COLO668 (cell line): ENCODE results near the gene BMP2K.

Experiments
- DNase-seq: peaks from one replicate; lab custom pipeline; 2025; ENCODE audit not compliant: unreplicated experiment; lab: John Stamatoyannopoulos, UW

BMP2K gene

DNA sequence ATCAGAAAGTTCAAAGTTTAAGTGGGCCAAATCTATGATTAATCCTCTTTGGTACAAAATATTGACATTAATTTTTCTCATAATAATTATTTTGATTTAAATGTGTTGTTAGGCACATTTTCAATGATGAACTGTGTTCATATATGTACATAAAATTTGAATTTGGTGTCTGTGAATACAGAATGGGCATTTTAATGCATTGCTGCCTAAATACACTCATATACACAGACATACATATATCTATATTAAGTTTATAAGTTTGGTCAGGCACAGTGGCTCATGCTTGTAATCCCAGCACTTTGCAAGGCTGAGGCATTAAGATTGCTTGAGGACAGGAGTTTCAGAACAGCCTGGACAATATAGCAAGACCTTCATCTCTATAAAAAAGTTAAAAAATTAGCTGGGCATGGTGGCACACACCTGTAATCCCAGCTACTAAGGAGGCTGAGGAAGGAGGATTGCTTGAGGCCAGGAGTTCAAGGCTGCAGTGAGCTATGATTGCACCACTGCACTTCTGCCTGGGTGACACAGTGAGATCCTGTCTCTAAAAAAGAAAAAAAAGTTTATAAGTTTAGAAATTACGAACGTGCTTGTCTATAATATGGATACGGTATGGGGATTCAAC is 12.3 kb upstream of the BMP2K start:
- no peak for DNase-seq

DNA sequence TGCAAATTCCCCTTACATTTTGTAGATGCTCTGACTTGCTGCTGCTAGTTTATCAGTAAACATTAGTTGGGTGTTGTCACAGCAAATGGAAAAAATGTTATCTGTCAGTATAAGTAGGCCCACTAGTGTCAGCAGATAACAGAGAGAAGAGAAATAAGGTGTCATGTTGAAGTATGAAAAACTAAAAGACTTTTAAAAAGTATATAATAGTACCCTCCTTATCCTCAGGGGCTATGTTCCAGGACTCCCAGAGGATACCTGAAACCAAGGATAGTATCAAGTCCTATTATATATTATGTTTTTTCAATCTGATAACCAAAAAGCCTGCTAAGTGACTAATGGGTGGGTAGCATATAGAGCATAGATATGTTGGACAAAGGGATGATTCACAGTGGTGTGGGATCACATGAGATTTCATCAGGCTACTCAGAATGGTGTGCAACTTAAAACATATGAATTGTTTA is 11.6 kb upstream of the BMP2K start:
- no peak for DNase-seq

DNA sequence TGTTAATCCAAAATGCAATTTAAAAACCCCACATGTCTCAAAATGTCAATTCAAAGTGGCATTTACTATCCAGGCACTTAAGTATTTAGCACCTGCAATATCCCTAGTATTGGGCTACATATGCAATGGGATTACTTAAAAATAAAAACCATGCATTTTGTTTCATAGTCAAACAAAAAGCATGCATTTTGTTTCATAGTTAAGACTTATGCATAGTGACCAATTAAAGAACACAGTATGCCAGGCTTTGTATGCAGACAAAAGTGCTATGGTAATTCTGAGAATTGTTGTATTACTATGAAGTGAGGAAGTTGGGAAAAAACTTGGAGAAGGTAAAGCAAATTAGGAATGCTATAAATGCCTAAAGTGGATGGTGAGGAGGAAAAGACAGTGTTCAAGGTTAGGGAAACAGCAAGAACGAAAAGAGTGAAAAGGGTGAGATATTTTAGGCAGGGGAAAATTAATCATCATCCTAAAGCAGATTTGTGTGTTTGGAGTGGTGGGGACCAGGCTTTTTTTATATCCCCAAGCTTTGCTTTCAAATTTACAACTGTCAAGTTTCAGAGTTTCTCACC is 10.6 kb upstream of the BMP2K start:
- no peak for DNase-seq

DNA sequence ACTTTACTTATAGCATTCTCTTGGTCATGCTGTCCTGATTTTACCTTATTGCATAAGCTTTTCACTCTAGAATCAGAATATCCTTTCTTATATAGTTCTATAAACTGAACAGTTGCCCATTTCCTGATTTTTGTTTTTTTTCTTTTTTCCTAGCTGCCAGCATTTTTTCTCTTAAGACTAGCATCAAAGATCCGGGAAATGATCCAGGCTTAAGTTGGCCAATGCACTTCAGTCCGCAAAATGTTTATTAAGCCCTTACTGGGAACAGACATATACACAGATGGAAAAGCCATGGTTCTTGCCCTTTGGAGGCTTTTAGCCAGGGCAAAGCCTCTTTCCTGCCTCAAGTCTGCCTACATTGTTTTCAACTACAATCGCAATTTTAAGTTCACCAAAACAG is 10.1 kb upstream of the BMP2K start:
- no peak for DNase-seq

GRCh38 chr4:78766650-78767049 is 9.5 kb upstream of the BMP2K start:
- no peak for DNase-seq

- DNase-seq, result no peak
These were observed 8.8 kb upstream of the BMP2K start for GRCh38 chr4:78767350-78767749.

DNA sequence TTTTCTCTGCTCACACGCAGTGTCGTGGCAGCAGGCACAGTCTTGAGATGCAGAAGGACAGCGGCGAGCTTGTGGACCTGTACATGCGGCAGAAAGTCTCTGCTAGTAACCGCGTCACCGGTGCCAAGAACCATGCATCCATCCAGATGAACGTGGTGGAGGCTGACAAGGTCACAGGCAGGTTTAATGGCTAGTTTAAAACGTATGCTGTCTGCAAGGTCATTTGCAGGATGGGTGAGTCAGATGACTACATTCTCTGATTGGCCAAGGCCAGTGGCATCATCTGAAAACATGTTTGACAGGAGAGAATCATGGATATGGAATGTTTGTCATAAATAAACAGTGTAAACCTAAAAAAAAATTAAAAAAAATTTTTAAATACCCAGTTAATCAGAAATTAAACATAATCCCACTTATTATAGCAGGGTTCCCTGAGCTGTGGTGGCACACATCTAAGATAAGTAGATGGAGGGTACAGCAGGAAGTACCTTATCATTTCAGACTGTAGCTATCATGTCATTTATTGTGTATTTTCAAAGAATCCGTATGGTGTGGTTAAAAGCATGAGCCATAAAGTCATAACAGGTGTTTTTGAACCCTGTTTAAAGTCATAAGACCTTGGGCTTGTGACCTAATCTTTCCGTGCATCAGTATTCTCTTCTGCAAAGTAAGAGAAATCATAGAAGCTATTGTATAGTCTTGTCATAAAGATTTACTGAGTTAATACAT is 7.5 kb upstream of the BMP2K start:
- no peak for DNase-seq

DNA sequence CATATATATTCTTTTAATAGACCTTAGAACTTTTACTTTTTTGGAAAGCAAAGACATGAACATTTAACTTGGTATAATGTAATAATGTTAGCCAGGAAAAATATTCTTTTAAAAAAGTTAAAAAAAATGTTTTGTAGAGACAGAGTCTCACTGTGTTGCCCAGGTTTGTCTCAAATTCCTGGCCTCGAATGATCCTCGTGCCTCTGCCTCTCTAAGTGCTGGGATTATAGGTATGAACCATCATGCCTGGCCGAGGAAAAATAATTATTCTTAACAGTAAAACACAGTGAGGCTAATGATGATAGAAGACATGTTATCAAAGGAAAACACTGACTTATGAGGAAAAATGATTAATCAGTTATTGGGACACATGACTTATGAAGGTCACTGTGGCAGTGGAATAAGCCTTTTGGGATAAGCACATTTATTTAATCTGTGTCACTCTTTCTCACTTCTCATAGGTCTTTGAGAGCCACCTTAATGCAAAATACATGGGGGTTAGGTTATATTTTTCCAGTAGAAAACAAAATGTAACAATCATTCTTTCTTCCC is 6.0 kb upstream of the BMP2K start:
- no peak for DNase-seq

DNA sequence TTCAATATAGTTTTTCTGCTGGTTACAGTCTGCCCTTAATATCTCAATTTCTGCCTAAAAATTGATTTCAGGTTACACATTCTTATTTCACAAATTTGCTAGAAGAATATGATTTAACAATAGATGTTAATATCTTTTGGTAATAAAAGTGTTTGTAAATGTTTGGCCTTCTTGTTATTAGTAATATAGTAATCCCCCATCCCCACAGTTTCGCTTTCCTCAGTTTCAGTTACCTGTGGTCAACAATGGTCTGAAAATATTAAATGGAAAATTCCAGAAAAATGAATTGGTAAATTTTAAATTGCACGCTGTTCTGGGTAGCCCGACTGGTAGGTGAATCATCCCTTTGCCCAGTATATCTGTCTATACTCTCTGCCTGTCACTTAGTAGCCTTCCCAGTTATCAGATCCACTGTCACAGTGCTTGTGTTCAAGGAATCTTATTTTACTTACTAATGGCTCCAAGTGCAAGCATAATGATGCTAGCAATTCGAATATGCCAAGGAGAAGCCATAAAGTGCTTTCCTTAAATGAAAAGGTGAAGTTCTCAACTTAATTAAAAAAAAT is 3.5 kb upstream of the BMP2K start:
- no peak for DNase-seq

GRCh38 chr4:78774417-78774816 is 1.7 kb upstream of the BMP2K start:
- DNase-seq, result no peak

DNA sequence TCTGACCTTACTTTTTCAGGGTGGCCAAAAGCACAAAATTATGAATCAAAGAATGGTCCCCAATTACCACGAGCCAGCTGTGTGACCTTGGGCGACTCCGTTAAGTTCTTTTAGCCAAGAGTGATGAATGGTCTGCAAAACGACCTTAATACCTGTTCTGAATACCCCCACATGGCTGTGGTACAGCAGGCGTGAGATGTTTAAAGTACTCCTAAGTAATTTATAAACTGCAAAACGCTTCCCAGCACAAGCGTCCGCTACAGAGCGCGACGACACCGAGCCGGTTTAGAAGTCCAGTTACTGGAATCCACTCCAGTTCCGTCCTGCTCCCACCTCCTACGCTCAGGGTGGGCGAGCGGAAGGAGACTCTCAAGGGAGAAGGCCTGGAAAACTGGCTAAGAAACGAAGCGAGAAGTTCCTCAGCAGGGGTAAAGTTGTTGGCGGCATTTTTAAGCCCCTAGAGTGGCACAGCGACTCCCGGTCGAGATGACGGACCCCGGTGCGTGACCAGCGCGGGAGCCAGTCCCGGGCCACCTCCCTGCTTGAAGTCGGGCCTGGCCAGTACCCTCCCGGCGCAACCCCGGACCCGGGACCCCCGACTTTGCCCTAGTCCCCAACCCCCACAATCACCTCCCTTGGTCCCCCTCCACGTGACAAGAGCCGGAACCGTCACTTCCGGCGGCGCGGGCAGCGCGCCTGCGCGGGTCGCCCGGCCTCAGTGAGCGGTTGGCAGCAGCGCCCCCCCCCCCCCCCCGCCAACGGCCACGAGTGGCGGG is 659 bp upstream of the BMP2K start:
- DNase-seq, result peak; percentile 87

GRCh38 chr4:78776729-78777575 is 802 bp downstream of the BMP2K start:
- DNase-seq, result peak; percentile 64

DNA sequence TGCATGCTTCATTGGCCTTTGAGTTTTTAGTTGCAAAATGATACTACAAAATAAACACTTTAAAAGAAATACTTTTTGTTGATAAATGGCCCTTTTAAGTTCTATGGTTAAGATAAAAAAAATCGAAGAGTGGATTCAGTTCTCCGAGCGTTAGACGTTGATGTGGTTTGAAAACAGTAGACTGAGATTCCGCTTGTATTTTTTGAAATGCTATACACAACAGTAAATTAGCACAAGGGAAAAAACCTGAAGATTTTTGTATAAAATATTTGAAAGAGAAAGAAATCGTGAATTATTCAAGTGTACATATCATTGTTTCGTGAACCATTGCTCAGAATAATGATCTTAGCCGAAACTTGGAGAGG is 1.4 kb downstream of the BMP2K start:
- DNase-seq, result no peak

DNA sequence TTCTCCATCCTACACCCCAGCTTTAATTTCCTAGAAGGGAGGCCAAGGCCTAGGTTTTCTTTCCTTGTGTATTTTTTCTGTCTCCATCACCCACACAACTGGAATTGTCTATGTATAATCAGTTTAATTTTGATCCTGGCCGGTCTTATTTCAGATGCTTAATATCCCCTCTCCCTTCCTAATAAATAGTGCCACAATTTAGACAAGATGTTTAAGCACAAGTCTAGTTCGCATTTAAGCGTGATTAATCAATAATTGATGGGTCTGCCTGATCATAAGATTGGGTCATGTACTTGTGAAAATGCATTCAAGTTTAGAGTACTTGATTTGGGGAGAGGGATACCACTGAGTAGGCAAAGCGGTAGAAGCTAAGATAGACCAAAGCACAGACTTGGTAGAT is 2.4 kb downstream of the BMP2K start:
- no peak for DNase-seq

GRCh38 chr4:78779280-78779679 is 3.1 kb downstream of the BMP2K start:
- no peak for DNase-seq

- no peak for DNase-seq
These were observed 3.9 kb downstream of the BMP2K start for GRCh38 chr4:78780093-78780492.

- DNase-seq, result no peak
These were observed 5.0 kb downstream of the BMP2K start for GRCh38 chr4:78781139-78781538.

DNA sequence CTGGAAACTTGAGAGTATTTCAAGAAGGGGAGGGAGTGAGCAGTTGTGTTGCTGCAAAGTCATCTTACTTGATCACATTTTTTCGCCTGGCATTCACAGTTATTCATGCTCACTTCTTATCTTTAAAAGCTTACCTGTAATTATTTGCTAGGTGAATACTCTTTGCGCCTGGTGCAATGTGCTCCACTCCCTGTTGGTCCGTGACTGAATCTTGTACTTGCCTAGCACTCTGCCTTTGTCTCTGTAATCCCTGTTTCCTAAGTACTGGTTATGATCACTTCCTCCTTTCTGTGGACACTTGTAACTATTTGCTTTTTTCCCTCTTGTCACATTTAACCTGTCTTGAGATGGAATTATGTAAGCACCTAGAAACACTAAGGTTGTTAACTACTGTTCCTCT is 5.8 kb downstream of the BMP2K start:
- no peak for DNase-seq

DNA sequence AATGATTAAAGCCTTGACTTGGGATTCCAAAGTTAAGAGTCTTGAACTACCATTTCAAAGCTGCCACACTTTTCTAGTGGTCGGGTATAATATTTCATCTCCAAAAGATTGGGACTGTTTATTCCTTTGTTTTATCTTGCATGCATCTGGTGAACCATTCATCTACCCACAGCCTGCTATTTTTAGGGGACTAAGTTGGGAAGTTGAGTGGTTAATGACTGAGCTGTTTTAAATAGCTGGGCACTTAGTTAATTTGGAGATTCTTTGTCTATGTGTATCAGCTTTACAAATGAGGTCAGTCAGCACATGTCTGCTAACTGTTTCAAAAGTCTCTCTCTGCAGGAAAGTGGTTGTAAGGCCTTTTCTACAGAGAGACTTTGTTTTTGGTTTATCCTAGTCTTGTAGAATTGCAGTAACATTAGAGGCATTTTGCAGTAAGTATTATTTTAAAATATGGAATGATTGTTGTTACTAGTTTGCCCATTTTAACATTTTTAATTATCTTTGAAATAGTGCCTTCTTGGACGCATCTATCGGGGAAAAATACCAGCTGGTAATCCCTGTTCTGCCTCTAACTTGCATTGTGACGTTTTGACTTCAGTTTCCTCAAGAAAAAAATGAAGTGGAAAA is 8.2 kb downstream of the BMP2K start:
- DNase-seq, result no peak
